Cardiac muscle cell (in vitro differentiated cells and primary cell): ENCODE results near the gene RPS6KC1. TPM values are rescaled to one million over a fixed set of nuclear protein-coding genes. Genes with fewer than 3 reads are reported as not detected.
A peak's percentile ranks its signal among the peaks of the same experiment; 100 is the strongest.
"Not testable (repeated sequence)": the region's sequence is repeated elsewhere in the genome, so short reads cannot be mapped to it uniquely, and the experiment has no call there.

Experiments
- DNase-seq, 2 donors: peaks; one replicate each; pipeline versions ENCODE4 v3.0.0 to v3.0.0-alpha.2; 2010 to 2017; ENCODE audit warnings: low read depth in 1 of 2, low spot score in 1 of 2
- H3K27ac ChIP-seq: fragments of 200-600 bp; sonication (generic); 2 replicates; pipeline ENCODE4 v1.5.1; 2016
- H3K27me3 ChIP-seq: fragments of 200-600 bp; sonication (generic); 2 replicates; pipeline ENCODE4 v1.6.0; 2016; ENCODE audit warnings: control low read depth
- H3K36me3 ChIP-seq: fragments of 200-600 bp; sonication (generic); 2 replicates; pipeline ENCODE4 v1.5.1; 2016; ENCODE audit warnings: control low read depth
- H3K4me1 ChIP-seq: fragments of 200-600 bp; sonication (generic); 2 replicates; pipeline ENCODE4 v1.8.1; 2017; ENCODE audit warnings: low read depth, mild to moderate bottlenecking, mixed run types
- H3K4me3 ChIP-seq: fragments of 200-600 bp; sonication (generic); 2 replicates; pipeline ENCODE4 v1.5.1; 2016; ENCODE audit warnings: mild to moderate bottlenecking
- H3K9me3 ChIP-seq: fragments of 200-600 bp; sonication (generic); 2 replicates; pipeline ENCODE4 v1.5.1; 2017; ENCODE audit warnings: low read depth, mild to moderate bottlenecking, control low read depth
- polyA plus RNA-seq: library from polyadenylated mRNA; unstranded; fragments of >200 nt; fragmentation: Nextera tagmentation; extraction: Ambion mirVana; gene quantifications from 2 replicates; pipeline ENCODE4 v1.2.1, GENCODE V29; 2016
- total RNA-seq: library from RNA; depleted of rRNA; stranded (reverse); fragments of >200 nt; gene quantifications from 2 replicates; pipeline ENCODE4 v1.2.3, GENCODE V29; 2016
- TF ChIP-seq, protein P1 (sequence below): IDR thresholded peaks from 2 replicates; pipeline ENCODE4 v1.5.1; 2012; ENCODE audit warnings: low read depth, mild to moderate bottlenecking, low read length

Gene RPS6KC1
- total and polyA plus RNA-seq, 2 experiments from 2014 or later, result 12.5 to 17.9 TPM

DNA sequence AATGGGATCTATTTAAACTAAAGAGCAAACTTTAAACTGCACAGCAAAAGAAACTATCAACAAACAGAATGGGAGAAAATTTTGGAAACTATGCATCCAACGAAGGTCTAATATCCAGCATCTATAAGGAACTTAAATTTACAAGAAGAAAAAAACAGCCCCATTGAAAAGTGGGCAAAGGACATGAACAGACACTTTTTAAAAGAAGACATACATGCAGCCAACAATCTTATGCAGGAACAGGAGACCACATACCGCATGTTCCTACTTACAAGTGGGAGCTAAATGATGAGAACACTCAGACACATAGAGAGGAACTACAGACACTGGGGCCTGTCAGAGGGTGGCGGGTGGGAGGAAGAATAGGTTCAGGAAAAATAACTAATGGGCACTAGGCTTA lies 149.6 kb downstream of the RPS6KC1 start:
- Histone ChIP-seq H3K4me1 (no peaks in the 10 kb centered on the region), H3K36me3 (no peaks in the 10 kb centered on the region), H3K27me3 (no peaks in the 10 kb centered on the region), H3K9me3 (no peaks in the 10 kb centered on the region), H3K27ac (no peak overlapping the region), H3K4me3 (no peak overlapping the region)
- no peak for DNase-seq
- TF ChIP-seq, protein P1, sequence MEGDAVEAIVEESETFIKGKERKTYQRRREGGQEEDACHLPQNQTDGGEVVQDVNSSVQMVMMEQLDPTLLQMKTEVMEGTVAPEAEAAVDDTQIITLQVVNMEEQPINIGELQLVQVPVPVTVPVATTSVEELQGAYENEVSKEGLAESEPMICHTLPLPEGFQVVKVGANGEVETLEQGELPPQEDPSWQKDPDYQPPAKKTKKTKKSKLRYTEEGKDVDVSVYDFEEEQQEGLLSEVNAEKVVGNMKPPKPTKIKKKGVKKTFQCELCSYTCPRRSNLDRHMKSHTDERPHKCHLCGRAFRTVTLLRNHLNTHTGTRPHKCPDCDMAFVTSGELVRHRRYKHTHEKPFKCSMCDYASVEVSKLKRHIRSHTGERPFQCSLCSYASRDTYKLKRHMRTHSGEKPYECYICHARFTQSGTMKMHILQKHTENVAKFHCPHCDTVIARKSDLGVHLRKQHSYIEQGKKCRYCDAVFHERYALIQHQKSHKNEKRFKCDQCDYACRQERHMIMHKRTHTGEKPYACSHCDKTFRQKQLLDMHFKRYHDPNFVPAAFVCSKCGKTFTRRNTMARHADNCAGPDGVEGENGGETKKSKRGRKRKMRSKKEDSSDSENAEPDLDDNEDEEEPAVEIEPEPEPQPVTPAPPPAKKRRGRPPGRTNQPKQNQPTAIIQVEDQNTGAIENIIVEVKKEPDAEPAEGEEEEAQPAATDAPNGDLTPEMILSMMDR, result no peak

DNA sequence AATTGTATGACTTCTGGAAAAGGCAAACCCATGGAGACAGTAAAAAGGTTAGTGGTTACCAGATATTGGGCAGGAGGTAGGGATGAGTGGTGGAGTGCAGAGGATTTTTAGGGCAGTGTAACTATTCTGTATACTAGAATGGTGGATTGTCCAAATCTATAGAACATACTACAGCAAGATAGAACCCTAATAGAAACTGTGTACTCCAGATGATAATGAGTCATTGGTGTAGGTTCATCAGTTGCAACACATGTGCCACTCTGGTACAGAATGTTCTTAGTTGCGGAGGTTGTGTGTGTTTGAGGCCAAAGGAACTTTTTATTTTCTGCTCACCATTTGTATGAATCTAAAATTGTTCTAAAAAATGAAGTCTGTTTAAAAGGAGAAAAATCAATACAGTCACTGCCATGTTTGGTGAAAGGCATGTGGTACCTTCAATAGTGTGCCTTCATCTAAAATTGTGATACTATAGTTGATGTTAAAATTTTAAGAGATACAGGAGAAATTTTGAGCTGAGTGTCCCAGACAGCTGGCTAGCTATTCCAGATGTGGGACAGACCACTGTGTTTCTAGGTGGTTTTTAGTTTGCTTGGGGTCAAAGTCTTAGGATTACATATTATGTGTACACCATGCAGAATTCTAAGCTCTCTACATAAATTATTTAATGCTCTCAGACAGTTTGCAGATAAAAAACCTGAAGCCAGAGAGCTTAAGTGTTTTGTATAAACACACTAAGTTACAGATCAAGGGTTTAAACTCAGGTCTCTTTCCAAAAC lies 150.5 kb downstream of the RPS6KC1 start:
- TF ChIP-seq, protein P1, result no peak
- Histone ChIP-seq H3K4me1 (no peaks in the 10 kb centered on the region), H3K4me3 (no peak overlapping the region), H3K36me3 (no peaks in the 10 kb centered on the region), H3K9me3 (no peaks in the 10 kb centered on the region), H3K27me3 (no peaks in the 10 kb centered on the region), H3K27ac (no peak overlapping the region)
- peak in 1 of 2 donors; percentile 82 for DNase-seq

DNA sequence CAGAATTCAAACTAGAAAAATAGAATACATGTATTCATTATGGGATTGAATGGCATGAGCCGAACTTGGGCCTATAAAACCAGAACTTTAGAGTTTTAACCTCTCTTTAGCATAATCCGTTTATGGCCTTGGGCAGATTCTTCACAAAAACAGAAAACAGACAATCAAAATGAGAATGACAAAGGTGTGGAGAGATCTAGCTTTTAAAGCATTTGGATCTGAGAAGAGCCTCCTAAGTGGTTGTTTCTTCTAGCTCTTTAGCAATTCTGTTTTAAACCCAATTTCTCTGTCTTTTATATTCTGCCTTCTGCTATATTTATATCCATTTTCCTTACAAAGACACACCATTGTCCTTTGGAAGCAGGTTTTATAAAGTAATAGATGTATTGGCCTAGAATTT lies 160.2 kb downstream of the RPS6KC1 start:
- Histone ChIP-seq H3K27me3 (no peaks in the 10 kb centered on the region), H3K36me3 (no peaks in the 10 kb centered on the region), H3K27ac (no peak overlapping the region), H3K4me1 (no peaks in the 10 kb centered on the region), H3K9me3 (no peaks in the 10 kb centered on the region), H3K4me3 (no peak overlapping the region)
- DNase-seq, result no peak
- TF ChIP-seq, protein P1, result no peak

DNA sequence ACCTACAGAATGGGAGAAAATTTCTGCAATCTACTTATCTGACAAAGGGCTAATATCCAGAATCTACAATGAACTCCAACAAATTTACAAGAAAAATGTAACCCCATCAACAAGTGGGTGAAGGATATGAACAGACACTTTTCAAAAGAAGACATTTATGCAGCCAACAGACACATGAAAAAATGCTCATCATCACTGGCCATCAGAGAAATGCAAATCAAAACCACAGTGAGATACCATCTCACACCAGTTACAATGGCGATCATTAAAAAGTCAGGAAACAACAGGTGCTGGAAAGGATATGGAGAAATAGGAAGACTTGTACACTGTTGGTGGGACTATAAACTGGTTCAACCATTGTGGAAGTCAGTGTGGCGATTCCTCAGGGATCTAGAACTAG lies 168.0 kb downstream of the RPS6KC1 start:
- H3K4me3 ChIP-seq, H3K36me3 ChIP-seq, H3K27ac ChIP-seq, H3K4me1 ChIP-seq, H3K9me3 ChIP-seq, DNase-seq, H3K27me3 ChIP-seq: not testable (repeated sequence)

DNA sequence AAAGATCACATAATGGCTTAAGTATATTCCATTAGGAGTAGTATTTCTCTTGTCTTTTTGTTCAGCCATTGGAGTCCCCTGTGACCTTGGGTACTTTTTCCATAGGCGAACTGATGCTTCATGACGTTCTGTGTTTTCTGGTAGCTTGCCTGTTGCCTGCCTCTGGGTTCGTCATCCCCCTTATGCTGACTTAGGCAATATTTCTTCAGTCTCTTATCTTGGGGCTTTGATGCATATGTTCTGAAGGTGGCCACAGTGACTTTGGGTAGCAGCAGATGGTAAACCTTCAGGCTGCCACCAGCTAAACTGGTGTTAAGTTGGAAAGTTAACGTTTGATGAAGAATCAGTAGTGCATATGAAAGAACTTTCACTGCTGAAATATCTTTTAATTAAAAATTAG lies 170.2 kb downstream of the RPS6KC1 start:
- Histone ChIP-seq H3K36me3 (no peaks in the 10 kb centered on the region), H3K4me1 (peaks cover 6% of the 10 kb centered on the region), H3K27ac (no peak overlapping the region), H3K27me3 (no peaks in the 10 kb centered on the region), H3K9me3 (no peaks in the 10 kb centered on the region), H3K4me3 (no peak overlapping the region)
- TF ChIP-seq, protein P1, result no peak
- DNase-seq, result no peak

DNA sequence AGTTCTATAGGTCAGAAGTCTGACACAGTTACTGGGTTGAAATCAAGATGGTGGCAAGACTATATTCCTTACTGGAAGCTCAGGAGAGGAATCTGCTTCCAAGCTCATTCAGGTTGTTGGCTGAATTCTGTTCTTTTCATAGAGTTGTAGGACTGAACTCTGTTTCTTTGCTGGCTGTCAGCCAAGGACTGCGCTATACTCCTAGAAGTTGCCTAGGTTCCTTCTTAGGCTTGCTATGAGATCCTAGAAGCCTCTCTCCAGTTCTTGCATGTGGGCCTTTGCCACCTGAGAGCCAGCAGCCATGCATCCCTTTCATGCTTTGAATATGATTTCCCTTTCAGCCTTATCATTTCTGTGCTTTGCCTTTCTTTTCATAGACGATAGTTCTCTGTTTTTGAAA lies 176.4 kb downstream of the RPS6KC1 start:
- no peaks in the 10 kb centered on the region for H3K27me3 ChIP-seq
- no peaks in the 10 kb centered on the region for H3K36me3 ChIP-seq
- peaks cover 6% of the 10 kb centered on the region for H3K4me1 ChIP-seq
- H3K27ac ChIP-seq, result no peak overlapping the region
- no peaks in the 10 kb centered on the region for H3K9me3 ChIP-seq
- TF ChIP-seq, protein P1, result no peak
- peak in 1 of 2 donors; percentile 7 for DNase-seq
- H3K4me3 ChIP-seq, result no peak overlapping the region
